Measurements from ENCODE around the gene KRT12. TPM values are rescaled to one million over a fixed set of nuclear protein-coding genes. Genes with fewer than 3 reads are reported as not detected.

The KRT12 gene
- total and polyA plus RNA-seq, 9 of the 15 experiments (the other 6 are each of a cell fraction or from before 2014, with no cell fraction given): 0.18 to 7.0 (median 2.2) TPM

DNA sequence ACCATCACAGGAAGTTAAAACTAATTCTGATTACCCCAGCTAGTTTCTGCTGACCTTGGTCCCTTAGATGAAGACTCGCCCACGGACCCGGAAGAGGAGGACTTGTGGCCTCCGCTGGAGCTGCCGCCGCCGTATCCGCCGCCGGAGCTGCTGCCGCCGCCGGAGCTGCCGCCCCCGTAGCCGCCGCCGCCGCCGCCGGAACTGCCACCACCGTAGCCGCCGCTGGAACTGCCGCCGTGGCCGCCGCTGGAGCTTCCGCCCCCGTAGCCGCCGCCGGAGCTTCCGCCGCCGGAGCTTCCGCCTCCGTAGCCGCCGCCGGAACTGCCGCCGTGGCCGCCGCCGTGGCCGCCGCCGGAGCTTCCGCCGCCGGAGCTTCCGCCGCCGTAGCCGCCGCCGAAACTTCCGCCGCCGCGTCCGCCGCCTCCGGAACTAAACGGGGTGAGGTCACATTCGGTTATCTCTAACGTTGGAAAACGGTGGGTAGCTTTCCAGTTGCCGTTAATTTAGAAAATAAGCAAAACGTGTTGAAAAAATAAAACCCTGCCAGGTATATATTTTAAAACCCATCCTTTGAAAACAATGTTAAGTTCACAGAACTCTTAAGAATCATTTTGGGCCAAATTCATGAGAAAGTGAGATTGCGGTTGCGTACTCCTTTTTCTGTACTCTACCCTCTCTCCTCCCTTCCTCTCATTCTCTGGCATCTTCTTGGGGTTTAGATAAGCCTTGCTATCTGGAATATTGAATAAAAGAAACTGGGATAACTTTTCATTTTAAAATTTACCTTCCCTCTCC is 48.1 kb downstream of the KRT12 start (continued):
- TF ChIP-seq, protein P1, sequence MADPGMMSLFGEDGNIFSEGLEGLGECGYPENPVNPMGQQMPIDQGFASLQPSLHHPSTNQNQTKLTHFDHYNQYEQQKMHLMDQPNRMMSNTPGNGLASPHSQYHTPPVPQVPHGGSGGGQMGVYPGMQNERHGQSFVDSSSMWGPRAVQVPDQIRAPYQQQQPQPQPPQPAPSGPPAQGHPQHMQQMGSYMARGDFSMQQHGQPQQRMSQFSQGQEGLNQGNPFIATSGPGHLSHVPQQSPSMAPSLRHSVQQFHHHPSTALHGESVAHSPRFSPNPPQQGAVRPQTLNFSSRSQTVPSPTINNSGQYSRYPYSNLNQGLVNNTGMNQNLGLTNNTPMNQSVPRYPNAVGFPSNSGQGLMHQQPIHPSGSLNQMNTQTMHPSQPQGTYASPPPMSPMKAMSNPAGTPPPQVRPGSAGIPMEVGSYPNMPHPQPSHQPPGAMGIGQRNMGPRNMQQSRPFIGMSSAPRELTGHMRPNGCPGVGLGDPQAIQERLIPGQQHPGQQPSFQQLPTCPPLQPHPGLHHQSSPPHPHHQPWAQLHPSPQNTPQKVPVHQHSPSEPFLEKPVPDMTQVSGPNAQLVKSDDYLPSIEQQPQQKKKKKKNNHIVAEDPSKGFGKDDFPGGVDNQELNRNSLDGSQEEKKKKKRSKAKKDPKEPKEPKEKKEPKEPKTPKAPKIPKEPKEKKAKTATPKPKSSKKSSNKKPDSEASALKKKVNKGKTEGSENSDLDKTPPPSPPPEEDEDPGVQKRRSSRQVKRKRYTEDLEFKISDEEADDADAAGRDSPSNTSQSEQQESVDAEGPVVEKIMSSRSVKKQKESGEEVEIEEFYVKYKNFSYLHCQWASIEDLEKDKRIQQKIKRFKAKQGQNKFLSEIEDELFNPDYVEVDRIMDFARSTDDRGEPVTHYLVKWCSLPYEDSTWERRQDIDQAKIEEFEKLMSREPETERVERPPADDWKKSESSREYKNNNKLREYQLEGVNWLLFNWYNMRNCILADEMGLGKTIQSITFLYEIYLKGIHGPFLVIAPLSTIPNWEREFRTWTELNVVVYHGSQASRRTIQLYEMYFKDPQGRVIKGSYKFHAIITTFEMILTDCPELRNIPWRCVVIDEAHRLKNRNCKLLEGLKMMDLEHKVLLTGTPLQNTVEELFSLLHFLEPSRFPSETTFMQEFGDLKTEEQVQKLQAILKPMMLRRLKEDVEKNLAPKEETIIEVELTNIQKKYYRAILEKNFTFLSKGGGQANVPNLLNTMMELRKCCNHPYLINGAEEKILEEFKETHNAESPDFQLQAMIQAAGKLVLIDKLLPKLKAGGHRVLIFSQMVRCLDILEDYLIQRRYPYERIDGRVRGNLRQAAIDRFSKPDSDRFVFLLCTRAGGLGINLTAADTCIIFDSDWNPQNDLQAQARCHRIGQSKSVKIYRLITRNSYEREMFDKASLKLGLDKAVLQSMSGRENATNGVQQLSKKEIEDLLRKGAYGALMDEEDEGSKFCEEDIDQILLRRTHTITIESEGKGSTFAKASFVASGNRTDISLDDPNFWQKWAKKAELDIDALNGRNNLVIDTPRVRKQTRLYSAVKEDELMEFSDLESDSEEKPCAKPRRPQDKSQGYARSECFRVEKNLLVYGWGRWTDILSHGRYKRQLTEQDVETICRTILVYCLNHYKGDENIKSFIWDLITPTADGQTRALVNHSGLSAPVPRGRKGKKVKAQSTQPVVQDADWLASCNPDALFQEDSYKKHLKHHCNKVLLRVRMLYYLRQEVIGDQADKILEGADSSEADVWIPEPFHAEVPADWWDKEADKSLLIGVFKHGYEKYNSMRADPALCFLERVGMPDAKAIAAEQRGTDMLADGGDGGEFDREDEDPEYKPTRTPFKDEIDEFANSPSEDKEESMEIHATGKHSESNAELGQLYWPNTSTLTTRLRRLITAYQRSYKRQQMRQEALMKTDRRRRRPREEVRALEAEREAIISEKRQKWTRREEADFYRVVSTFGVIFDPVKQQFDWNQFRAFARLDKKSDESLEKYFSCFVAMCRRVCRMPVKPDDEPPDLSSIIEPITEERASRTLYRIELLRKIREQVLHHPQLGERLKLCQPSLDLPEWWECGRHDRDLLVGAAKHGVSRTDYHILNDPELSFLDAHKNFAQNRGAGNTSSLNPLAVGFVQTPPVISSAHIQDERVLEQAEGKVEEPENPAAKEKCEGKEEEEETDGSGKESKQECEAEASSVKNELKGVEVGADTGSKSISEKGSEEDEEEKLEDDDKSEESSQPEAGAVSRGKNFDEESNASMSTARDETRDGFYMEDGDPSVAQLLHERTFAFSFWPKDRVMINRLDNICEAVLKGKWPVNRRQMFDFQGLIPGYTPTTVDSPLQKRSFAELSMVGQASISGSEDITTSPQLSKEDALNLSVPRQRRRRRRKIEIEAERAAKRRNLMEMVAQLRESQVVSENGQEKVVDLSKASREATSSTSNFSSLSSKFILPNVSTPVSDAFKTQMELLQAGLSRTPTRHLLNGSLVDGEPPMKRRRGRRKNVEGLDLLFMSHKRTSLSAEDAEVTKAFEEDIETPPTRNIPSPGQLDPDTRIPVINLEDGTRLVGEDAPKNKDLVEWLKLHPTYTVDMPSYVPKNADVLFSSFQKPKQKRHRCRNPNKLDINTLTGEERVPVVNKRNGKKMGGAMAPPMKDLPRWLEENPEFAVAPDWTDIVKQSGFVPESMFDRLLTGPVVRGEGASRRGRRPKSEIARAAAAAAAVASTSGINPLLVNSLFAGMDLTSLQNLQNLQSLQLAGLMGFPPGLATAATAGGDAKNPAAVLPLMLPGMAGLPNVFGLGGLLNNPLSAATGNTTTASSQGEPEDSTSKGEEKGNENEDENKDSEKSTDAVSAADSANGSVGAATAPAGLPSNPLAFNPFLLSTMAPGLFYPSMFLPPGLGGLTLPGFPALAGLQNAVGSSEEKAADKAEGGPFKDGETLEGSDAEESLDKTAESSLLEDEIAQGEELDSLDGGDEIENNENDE (IDR thresholded peaks at IDR 0.05; ENCODE audit: low read depth, low read length): no peak
- TF ChIP-seq HES1 (IDR thresholded peaks at IDR 0.05; ENCODE audit: low read depth) (peak; percentile 55; the same call in 1 of the 2 replicates), FOXM1 (IDR thresholded peaks at IDR 0.05; ENCODE audit: low read depth) (peak; percentile 61), FOXM1 (CRISPR knock-in tag; IDR thresholded peaks at IDR 0.05; ENCODE audit: low read depth) (no peak), ZNF778 (CRISPR knock-in tag; IDR thresholded peaks at IDR 0.05) (no peak), LCOR (CRISPR knock-in tag; IDR thresholded peaks at IDR 0.05) (no peak), SETDB1 (IDR thresholded peaks at IDR 0.05; ENCODE audit: low read length) (no peak), ZNF583 (CRISPR knock-in tag; IDR thresholded peaks at IDR 0.05) (peak; percentile 31; the same call in 1 of the 2 replicates), ZNF57 (CRISPR knock-in tag; IDR thresholded peaks at IDR 0.05) (no peak), ZNF12 (CRISPR knock-in tag; IDR thresholded peaks at IDR 0.05) (no peak), MEF2D (tag; conservative IDR thresholded peaks at IDR 0.05; ENCODE audit: low read depth) (no peak), YBX1 (IDR thresholded peaks at IDR 0.05) (no peak), SIN3A (IDR thresholded peaks at IDR 0.05; ENCODE audit: borderline replicate concordance in 2 of 2, control insufficient read depth in 1 of 2, low read depth in 2 of 2, low read length in 2 of 2) (no peak)
- TF ChIP-seq, protein P2, sequence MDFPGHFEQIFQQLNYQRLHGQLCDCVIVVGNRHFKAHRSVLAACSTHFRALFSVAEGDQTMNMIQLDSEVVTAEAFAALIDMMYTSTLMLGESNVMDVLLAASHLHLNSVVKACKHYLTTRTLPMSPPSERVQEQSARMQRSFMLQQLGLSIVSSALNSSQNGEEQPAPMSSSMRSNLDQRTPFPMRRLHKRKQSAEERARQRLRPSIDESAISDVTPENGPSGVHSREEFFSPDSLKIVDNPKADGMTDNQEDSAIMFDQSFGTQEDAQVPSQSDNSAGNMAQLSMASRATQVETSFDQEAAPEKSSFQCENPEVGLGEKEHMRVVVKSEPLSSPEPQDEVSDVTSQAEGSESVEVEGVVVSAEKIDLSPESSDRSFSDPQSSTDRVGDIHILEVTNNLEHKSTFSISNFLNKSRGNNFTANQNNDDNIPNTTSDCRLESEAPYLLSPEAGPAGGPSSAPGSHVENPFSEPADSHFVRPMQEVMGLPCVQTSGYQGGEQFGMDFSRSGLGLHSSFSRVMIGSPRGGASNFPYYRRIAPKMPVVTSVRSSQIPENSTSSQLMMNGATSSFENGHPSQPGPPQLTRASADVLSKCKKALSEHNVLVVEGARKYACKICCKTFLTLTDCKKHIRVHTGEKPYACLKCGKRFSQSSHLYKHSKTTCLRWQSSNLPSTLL (IDR thresholded peaks at IDR 0.05): no peak
